Nephron progenitor cell (in vitro differentiated cells): ENCODE data around the gene USP43.
"Not testable (repeated sequence)": the region's sequence is repeated elsewhere in the genome, so short reads cannot be mapped to it uniquely, and the experiment has no call there.

ENCODE experiments used
- DNase-seq: peaks from one replicate; pipeline ENCODE4 v3.0.0; 2021
- H3K27ac Mint-ChIP-seq: 2 replicates; pipeline ENCODE4 v1.8.0; 2021; ENCODE audit warnings: mild to moderate bottlenecking, moderate library complexity, mixed read lengths
- H3K27me3 Mint-ChIP-seq: 2 replicates; pipeline ENCODE4 v1.8.0; 2021; ENCODE audit warnings: mild to moderate bottlenecking, low read depth, mixed read lengths; ENCODE audit not compliant: poor library complexity
- H3K36me3 Mint-ChIP-seq: 2 replicates; pipeline ENCODE4 v1.8.0; 2021; ENCODE audit warnings: low read depth, mixed read lengths
- H3K4me1 Mint-ChIP-seq: 2 replicates; pipeline ENCODE4 v1.8.0; 2021; ENCODE audit warnings: mixed read lengths
- H3K4me3 Mint-ChIP-seq: 2 replicates; pipeline ENCODE4 v1.8.0; 2021; ENCODE audit warnings: mild to moderate bottlenecking, moderate library complexity, mixed read lengths
- H3K9me3 Mint-ChIP-seq: 2 replicates; pipeline ENCODE4 v1.8.0; 2021; ENCODE audit warnings: mild to moderate bottlenecking, moderate library complexity, mixed read lengths
- CTCF ChIP-seq: fragments of 200-600 bp; sonication (generic); IDR thresholded peaks from 2 replicates; pipeline ENCODE4 v1.5.0; 2021; ENCODE audit warnings: antibody characterized with exemption

The USP43 gene

GRCh38 chr17:9647014-9647413 is 1.7 kb downstream of the USP43 start:
- DNase-seq: peak; percentile 23
- Mint-ChIP-seq H3K4me1 (peaks cover 44% of the 10 kb centered on the region), H3K36me3 (no peaks in the 10 kb centered on the region), H3K4me3 (peak overlapping the region; percentile 88), H3K27me3 (peaks cover 41% of the 10 kb centered on the region), H3K9me3 (peaks cover 4% of the 10 kb centered on the region), H3K27ac (no peak overlapping the region)
- TF ChIP-seq CTCF: no peak

DNA sequence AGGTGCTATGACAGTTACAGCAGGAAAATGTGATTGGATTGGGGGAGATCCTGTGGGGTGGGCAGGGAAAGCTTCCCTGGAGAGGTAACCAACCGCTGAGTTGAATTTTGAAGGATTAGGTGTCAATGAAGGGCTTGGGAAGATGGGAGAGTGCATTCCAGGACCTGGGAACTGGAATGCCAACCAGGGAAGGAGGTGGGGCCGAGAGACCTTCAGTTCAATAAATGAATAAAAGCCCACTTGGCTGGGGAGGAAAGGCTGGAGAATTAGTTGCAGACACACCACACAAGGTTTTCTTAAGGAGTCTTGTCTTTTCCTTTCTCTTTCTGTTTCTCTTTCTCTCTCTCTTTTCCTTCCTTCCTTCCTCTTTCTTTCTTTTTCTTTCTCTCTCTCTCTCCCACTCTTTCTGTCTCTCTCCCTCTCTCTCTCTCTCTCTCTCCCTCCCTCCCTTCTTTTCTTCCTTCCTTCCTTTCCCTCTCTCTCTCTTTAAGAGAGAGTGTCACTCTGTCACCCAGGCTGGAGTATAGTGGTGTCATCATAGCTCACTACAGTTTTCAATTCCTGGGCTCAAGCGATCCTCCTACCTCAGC is 3.3 kb downstream of the USP43 start:
- DNase-seq: no peak
- no peaks in the 10 kb centered on the region for H3K36me3 Mint-ChIP-seq
- peaks cover 33% of the 10 kb centered on the region for H3K27me3 Mint-ChIP-seq
- H3K27ac Mint-ChIP-seq: peak overlapping the region; percentile 41
- peaks cover 4% of the 10 kb centered on the region for H3K9me3 Mint-ChIP-seq
- H3K4me1 Mint-ChIP-seq: peaks cover 41% of the 10 kb centered on the region
- TF ChIP-seq CTCF: no peak
- peak overlapping the region; percentile 1 for H3K4me3 Mint-ChIP-seq

DNA sequence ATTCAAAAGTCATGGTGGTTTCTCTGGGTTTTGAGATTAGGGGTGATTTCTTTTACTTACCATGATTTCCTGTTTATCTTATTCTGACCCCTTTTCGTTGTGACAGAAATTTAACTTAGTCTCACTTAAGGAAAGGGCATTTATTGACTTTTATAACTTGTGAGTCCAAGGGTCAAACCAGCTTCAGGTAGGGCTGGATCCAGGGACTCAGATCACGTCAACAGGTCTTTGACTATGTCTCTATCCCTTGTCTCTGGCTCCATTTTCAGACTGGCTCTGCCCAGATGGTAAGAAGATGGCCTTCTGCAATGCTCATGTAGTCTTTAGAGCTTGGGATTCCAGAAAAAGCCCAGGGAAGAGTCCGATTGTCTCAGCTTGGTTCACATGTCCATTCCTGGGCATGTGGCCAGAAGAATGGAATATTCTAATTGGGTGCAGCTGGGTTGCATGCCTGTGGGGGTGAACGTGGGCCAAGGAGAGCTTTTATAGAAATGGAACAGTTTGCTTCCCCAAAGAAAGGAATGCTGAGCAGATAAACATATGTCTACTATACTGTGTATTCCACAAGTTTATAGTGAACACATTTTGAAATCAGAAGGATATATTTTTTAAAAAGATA is 13.4 kb downstream of the USP43 start:
- no peaks in the 10 kb centered on the region for H3K9me3 Mint-ChIP-seq
- peaks cover 10% of the 10 kb centered on the region for H3K4me1 Mint-ChIP-seq
- H3K4me3 Mint-ChIP-seq: no peak overlapping the region
- H3K27ac Mint-ChIP-seq: no peak overlapping the region
- DNase-seq: no peak
- H3K27me3 Mint-ChIP-seq: peaks cover 6% of the 10 kb centered on the region
- no peak for TF ChIP-seq CTCF
- H3K36me3 Mint-ChIP-seq: peaks cover 28% of the 10 kb centered on the region

DNA sequence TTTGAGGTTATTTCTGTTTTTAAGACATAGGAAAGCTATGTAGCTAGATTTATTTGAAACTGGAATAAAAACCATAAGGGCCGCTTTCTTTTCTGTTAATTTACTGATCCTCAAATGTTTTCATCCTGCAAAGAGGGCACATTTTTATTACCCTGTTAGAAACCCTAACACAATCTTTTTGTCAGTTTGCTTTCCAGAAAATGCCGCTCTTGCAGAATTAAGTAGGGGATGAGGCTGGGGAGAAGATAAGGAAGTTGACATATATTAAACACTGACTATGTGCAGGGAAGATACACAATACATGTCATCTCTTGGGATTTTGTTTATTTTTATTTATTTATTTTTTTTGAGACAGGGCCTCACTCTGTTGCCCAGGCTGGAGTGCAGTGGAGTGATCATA is 15.7 kb downstream of the USP43 start:
- Mint-ChIP-seq H3K27ac (peak overlapping the region; percentile 73), H3K4me1 (peaks cover 10% of the 10 kb centered on the region), H3K4me3 (no peak overlapping the region), H3K9me3 (peaks cover 18% of the 10 kb centered on the region), H3K36me3 (peaks cover 41% of the 10 kb centered on the region), H3K27me3 (peaks cover 10% of the 10 kb centered on the region)
- TF ChIP-seq CTCF: no peak
- DNase-seq: no peak

DNA sequence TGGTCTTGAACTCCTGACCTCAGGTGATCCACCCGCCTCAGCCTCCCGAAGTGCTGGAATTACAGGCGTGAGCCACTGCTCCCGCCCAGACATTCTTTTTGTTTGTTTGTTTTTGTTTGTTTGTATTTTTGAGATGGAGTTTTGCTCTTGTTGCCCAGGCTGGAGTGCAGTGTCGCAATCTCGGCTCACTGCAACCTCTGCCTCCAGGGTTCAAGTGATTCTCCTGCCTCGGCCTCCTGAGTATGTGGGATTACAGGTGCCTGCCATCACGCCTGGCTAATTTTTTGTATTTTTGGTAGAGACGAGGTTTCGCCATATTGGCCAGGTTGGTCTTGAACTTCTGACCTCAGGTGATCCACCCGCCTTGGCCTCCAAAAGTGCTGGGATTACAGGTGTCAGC is 18.2 kb downstream of the USP43 start:
- not testable (repeated sequence) for DNase-seq, H3K27ac Mint-ChIP-seq, H3K4me3 Mint-ChIP-seq
- peaks cover 11% of the 10 kb centered on the region for H3K27me3 Mint-ChIP-seq
- peaks cover 20% of the 10 kb centered on the region for H3K9me3 Mint-ChIP-seq
- peaks cover 23% of the 10 kb centered on the region for H3K4me1 Mint-ChIP-seq
- peaks cover 30% of the 10 kb centered on the region for H3K36me3 Mint-ChIP-seq

DNA sequence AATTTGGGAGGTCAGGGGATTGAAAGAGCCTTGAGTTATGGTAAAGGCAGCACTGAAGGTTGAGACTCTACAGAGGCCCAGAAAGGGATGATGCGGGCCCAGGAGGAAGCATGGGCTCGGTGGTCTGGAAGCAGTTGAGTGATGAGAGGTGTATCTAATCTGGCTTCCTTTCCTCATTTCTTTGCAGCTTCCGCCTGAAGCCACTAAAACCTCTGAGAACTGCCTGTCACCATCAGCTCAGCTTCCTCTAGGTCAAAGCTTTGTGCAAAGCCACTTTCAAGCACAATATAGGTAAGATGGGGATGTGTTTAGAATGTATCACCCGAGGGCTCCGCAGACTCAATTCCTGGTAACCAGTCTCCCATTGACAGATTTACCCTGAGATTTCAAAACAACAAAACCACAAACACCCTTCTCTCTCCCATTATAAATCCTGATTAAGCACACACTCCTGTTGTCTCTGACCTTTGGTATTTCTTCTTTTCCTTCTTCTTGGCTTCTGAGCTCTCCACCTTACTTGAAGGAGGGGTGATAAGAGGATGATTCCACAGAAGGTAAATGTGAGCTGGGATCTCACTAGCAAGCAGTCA is 21.2 kb downstream of the USP43 start:
- H3K27ac Mint-ChIP-seq: no peak overlapping the region
- peaks cover 40% of the 10 kb centered on the region for H3K4me1 Mint-ChIP-seq
- DNase-seq: no peak
- peaks cover 20% of the 10 kb centered on the region for H3K9me3 Mint-ChIP-seq
- H3K36me3 Mint-ChIP-seq: peaks cover 30% of the 10 kb centered on the region
- no peak overlapping the region for H3K4me3 Mint-ChIP-seq
- H3K27me3 Mint-ChIP-seq: peaks cover 22% of the 10 kb centered on the region
- no peak for TF ChIP-seq CTCF
